ENCODE results near the gene KIF26B.

Gene KIF26B

DNA sequence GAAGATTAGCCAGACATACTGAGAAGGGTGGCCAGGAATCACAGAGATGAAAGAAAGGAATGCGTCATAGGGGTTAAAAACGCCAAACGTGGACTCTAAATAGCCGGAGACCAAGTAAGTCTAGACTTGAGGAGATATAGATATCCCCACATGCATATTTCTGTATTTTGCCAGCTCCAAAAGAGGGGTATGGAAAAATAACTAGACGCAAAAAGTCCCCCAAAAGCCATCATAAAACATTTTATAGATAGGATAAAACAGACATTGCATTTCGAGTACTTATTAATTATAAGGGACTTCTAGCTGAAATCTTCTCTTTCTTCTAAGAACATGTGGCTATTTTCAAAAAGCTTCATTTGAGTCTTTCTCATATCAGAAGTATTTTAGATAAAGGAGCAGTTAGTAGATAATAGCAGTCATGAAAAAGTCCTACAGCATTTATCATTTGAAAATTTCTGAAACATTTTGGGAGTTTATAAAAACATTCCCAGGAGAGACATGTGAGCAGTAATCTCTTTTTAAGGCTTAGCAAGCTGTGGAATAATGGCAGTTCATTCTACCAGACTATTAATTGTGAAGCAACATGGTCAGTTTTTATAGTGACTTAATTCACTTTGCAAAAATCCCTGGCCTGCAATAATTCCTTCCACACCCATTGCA, 6.1 kb downstream of the KIF26B start:
- Histone ChIP-seq H3K27ac (ENCODE audit: low read depth, low read length) (no peak overlapping the region), H3K9ac (ENCODE audit: low read length) (no peak overlapping the region), H3K27me3 (ENCODE audit: control insufficient read depth, insufficient read depth, low read length) (peaks cover 9% of the 10 kb centered on the region), H3K36me3 (ENCODE audit: control insufficient read depth, insufficient read depth, low read length) (no peaks in the 10 kb centered on the region), H3K4me3 (ENCODE audit: low read length) (no peak overlapping the region), H3K4me1 (ENCODE audit: control insufficient read depth, insufficient read depth, low read length) (no peaks in the 10 kb centered on the region)

GRCh38 chr1:245161866-245162265, 7.1 kb downstream of the KIF26B start:
- Histone ChIP-seq H3K36me3 (ENCODE audit: control insufficient read depth, insufficient read depth, low read length) (no peaks in the 10 kb centered on the region), H3K27ac (ENCODE audit: low read depth, low read length) (no peak overlapping the region), H3K4me1 (ENCODE audit: control insufficient read depth, insufficient read depth, low read length) (no peaks in the 10 kb centered on the region), H3K9ac (ENCODE audit: low read length) (no peak overlapping the region), H3K4me3 (ENCODE audit: low read length) (no peak overlapping the region), H3K27me3 (ENCODE audit: control insufficient read depth, insufficient read depth, low read length) (peaks cover 4% of the 10 kb centered on the region)

- no peaks in the 10 kb centered on the region for H3K27me3 ChIP-seq (ENCODE audit: control insufficient read depth, insufficient read depth, low read length)
- no peak overlapping the region for H3K27ac ChIP-seq (ENCODE audit: low read depth, low read length)
- no peak overlapping the region for H3K9ac ChIP-seq (ENCODE audit: low read length)
- no peaks in the 10 kb centered on the region for H3K4me1 ChIP-seq (ENCODE audit: control insufficient read depth, insufficient read depth, low read length)
- peak overlapping the region; percentile 33 for H3K4me3 ChIP-seq (ENCODE audit: low read length)
- no peaks in the 10 kb centered on the region for H3K36me3 ChIP-seq (ENCODE audit: control insufficient read depth, insufficient read depth, low read length)
Observed at GRCh38 chr1:245166471-245166885, 11.7 kb downstream of the KIF26B start.

DNA sequence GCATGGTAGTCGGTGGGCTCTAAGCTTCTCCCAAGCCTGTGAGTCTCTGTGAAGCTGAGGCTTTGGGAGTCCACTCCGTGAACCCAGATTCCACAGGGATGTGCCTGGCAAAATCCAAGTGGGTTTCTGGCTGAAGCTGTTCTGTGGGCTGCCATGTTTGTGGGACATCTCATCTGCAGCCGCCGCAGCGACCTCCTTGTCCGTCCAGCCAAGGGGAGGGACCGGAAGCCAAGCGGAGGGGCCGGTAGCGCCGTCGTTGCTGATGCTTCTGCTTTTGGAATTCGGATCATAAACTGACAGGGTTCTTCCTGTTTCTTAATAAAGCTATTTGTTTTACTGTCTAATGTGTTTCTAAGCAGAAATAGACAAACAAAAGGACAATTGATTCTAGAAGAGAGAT, 13.3 kb downstream of the KIF26B start:
- no peak overlapping the region for H3K4me3 ChIP-seq (ENCODE audit: low read length)
- no peaks in the 10 kb centered on the region for H3K4me1 ChIP-seq (ENCODE audit: control insufficient read depth, insufficient read depth, low read length)
- no peaks in the 10 kb centered on the region for H3K36me3 ChIP-seq (ENCODE audit: control insufficient read depth, insufficient read depth, low read length)
- H3K27me3 ChIP-seq (ENCODE audit: control insufficient read depth, insufficient read depth, low read length) = no peaks in the 10 kb centered on the region
- H3K27ac ChIP-seq (ENCODE audit: low read depth, low read length) = no peak overlapping the region
- H3K9ac ChIP-seq (ENCODE audit: low read length) = no peak overlapping the region

GRCh38 chr1:245168906-245169305, 14.1 kb downstream of the KIF26B start:
- Histone ChIP-seq H3K4me1 (ENCODE audit: control insufficient read depth, insufficient read depth, low read length) (no peaks in the 10 kb centered on the region), H3K27me3 (ENCODE audit: control insufficient read depth, insufficient read depth, low read length) (no peaks in the 10 kb centered on the region), H3K4me3 (ENCODE audit: low read length) (no peak overlapping the region), H3K27ac (ENCODE audit: low read depth, low read length) (no peak overlapping the region), H3K36me3 (ENCODE audit: control insufficient read depth, insufficient read depth, low read length) (no peaks in the 10 kb centered on the region), H3K9ac (ENCODE audit: low read length) (no peak overlapping the region)

- Histone ChIP-seq H3K27me3 (ENCODE audit: control insufficient read depth, insufficient read depth, low read length) (no peaks in the 10 kb centered on the region), H3K4me1 (ENCODE audit: control insufficient read depth, insufficient read depth, low read length) (peaks cover 2% of the 10 kb centered on the region), H3K9ac (ENCODE audit: low read length) (no peak overlapping the region), H3K27ac (ENCODE audit: low read depth, low read length) (no peak overlapping the region), H3K36me3 (ENCODE audit: control insufficient read depth, insufficient read depth, low read length) (no peaks in the 10 kb centered on the region), H3K4me3 (ENCODE audit: low read length) (no peak overlapping the region)
Observed at GRCh38 chr1:245169376-245169775, 14.6 kb downstream of the KIF26B start.

- no peaks in the 10 kb centered on the region for H3K27me3 ChIP-seq (ENCODE audit: control insufficient read depth, insufficient read depth, low read length)
- H3K27ac ChIP-seq (ENCODE audit: low read depth, low read length) = no peak overlapping the region
- no peak overlapping the region for H3K4me3 ChIP-seq (ENCODE audit: low read length)
- H3K4me1 ChIP-seq (ENCODE audit: control insufficient read depth, insufficient read depth, low read length) = peaks cover 2% of the 10 kb centered on the region
- no peaks in the 10 kb centered on the region for H3K36me3 ChIP-seq (ENCODE audit: control insufficient read depth, insufficient read depth, low read length)
- no peak overlapping the region for H3K9ac ChIP-seq (ENCODE audit: low read length)
Observed at GRCh38 chr1:245172026-245172425, 17.2 kb downstream of the KIF26B start.

- no peaks in the 10 kb centered on the region for H3K36me3 ChIP-seq (ENCODE audit: control insufficient read depth, insufficient read depth, low read length)
- H3K4me3 ChIP-seq (ENCODE audit: low read length) = no peak overlapping the region
- no peak overlapping the region for H3K27ac ChIP-seq (ENCODE audit: low read depth, low read length)
- H3K4me1 ChIP-seq (ENCODE audit: control insufficient read depth, insufficient read depth, low read length) = peaks cover 2% of the 10 kb centered on the region
- H3K27me3 ChIP-seq (ENCODE audit: control insufficient read depth, insufficient read depth, low read length) = no peaks in the 10 kb centered on the region
- H3K9ac ChIP-seq (ENCODE audit: low read length) = no peak overlapping the region
Observed at GRCh38 chr1:245172829-245173228, 18.0 kb downstream of the KIF26B start.

- no peak overlapping the region for H3K4me3 ChIP-seq (ENCODE audit: low read length)
- H3K4me1 ChIP-seq (ENCODE audit: control insufficient read depth, insufficient read depth, low read length) = peaks cover 2% of the 10 kb centered on the region
- no peak overlapping the region for H3K9ac ChIP-seq (ENCODE audit: low read length)
- no peaks in the 10 kb centered on the region for H3K36me3 ChIP-seq (ENCODE audit: control insufficient read depth, insufficient read depth, low read length)
- H3K27me3 ChIP-seq (ENCODE audit: control insufficient read depth, insufficient read depth, low read length) = no peaks in the 10 kb centered on the region
- no peak overlapping the region for H3K27ac ChIP-seq (ENCODE audit: low read depth, low read length)
Observed at GRCh38 chr1:245173446-245174211, 18.8 kb downstream of the KIF26B start.

- H3K36me3 ChIP-seq (ENCODE audit: control insufficient read depth, insufficient read depth, low read length) = no peaks in the 10 kb centered on the region
- peaks cover 2% of the 10 kb centered on the region for H3K4me1 ChIP-seq (ENCODE audit: control insufficient read depth, insufficient read depth, low read length)
- H3K9ac ChIP-seq (ENCODE audit: low read length) = no peak overlapping the region
- no peak overlapping the region for H3K27ac ChIP-seq (ENCODE audit: low read depth, low read length)
- no peaks in the 10 kb centered on the region for H3K27me3 ChIP-seq (ENCODE audit: control insufficient read depth, insufficient read depth, low read length)
- H3K4me3 ChIP-seq (ENCODE audit: low read length) = no peak overlapping the region
Observed at GRCh38 chr1:245177071-245177900, 22.5 kb downstream of the KIF26B start.

DNA sequence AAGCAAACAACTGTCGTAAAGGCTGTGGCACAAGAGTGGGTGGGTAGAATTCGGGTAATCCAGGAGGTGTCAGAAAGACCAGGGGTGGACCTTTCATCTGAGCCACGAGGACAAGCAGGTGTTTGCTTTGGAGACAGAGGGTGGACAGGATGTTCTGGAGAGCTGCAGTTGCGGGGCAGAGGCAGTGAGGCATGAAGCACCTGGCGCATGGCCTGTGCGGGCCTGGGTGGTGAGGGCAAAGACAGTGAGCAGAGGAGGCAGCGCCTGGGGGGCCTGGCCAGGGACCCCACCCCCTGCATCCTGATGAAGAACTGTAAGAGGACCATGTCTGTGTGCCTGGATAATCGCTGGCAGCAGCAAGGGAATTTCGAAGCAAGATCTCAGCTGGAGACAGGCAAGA, 24.9 kb downstream of the KIF26B start:
- no peak overlapping the region for H3K9ac ChIP-seq (ENCODE audit: low read length)
- no peaks in the 10 kb centered on the region for H3K4me1 ChIP-seq (ENCODE audit: control insufficient read depth, insufficient read depth, low read length)
- H3K36me3 ChIP-seq (ENCODE audit: control insufficient read depth, insufficient read depth, low read length) = no peaks in the 10 kb centered on the region
- no peaks in the 10 kb centered on the region for H3K27me3 ChIP-seq (ENCODE audit: control insufficient read depth, insufficient read depth, low read length)
- H3K27ac ChIP-seq (ENCODE audit: low read depth, low read length) = no peak overlapping the region
- no peak overlapping the region for H3K4me3 ChIP-seq (ENCODE audit: low read length)

DNA sequence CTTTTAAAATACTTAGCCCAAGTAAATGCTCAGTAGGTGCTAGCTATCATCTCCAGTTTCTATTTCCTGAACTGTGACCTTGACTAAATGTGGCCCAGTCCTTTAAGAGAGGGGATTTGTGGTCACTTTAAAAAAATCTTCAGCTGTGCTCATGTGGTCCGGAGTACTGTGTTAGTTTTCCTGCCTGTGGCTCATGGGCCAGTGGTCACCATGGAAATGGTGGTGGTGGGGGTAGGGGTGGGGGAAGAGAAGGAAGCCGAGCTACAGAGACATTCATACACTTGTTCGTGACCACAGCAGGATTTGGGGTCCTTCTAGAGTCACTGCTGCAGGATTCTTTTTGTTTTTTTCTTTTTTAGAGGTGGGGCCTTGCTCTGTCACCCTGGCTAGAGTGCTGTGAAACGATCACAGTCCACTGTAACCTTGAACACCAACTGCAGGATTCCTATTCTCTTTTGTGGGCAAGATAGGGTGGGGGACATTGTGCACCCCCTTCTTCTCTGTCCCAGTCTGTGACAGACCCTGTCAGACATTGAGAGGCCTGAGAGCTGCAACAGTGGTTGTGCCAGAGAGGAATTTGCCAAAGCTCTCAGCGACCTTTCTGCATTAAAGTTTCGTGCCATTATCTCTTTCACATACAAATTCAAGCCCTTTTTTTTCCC, 25.8 kb downstream of the KIF26B start:
- Histone ChIP-seq H3K27me3 (ENCODE audit: control insufficient read depth, insufficient read depth, low read length) (no peaks in the 10 kb centered on the region), H3K4me1 (ENCODE audit: control insufficient read depth, insufficient read depth, low read length) (no peaks in the 10 kb centered on the region), H3K27ac (ENCODE audit: low read depth, low read length) (no peak overlapping the region), H3K4me3 (ENCODE audit: low read length) (no peak overlapping the region), H3K9ac (ENCODE audit: low read length) (no peak overlapping the region), H3K36me3 (ENCODE audit: control insufficient read depth, insufficient read depth, low read length) (no peaks in the 10 kb centered on the region)
